GM19240 (cell line): ENCODE measurements around the gene TNRC6C.
"Not testable (repeated sequence)": the region's sequence is repeated elsewhere in the genome, so short reads cannot be mapped to it uniquely, and the experiment has no call there.

ENCODE experiments used
- DNase-seq: peaks from one replicate; pipeline ENCODE4 v3.0.0; 2011; ENCODE audit warnings: low spot score; ENCODE audit not compliant: insufficient read length

The TNRC6C gene

GRCh38 chr17:78082355-78082872, 123.9 kb downstream of the TNRC6C start:
- DNase-seq = not testable (repeated sequence)

GRCh38 chr17:78082988-78083387, 124.5 kb downstream of the TNRC6C start:
- DNase-seq = no peak

GRCh38 chr17:78086740-78087139, 128.2 kb downstream of the TNRC6C start:
- DNase-seq = no peak

- no peak for DNase-seq
Measured at GRCh38 chr17:78088529-78088928, 130.0 kb downstream of the TNRC6C start.

GRCh38 chr17:78089576-78090281, 131.2 kb downstream of the TNRC6C start:
- no peak for DNase-seq

GRCh38 chr17:78092794-78093324, 134.4 kb downstream of the TNRC6C start:
- no peak for DNase-seq

- DNase-seq = no peak
Measured at GRCh38 chr17:78095035-78095434, 136.5 kb downstream of the TNRC6C start.

- DNase-seq = no peak
Measured at GRCh38 chr17:78096093-78096492, 137.6 kb downstream of the TNRC6C start.

- DNase-seq = no peak
Measured at GRCh38 chr17:78101112-78101511, 142.6 kb downstream of the TNRC6C start.

- no peak for DNase-seq
Measured at GRCh38 chr17:78101542-78101941, 143.0 kb downstream of the TNRC6C start.

GRCh38 chr17:78103311-78103710, 144.8 kb downstream of the TNRC6C start:
- DNase-seq = no peak

GRCh38 chr17:78104540-78104941, 146.0 kb downstream of the TNRC6C start:
- DNase-seq = no peak

GRCh38 chr17:78105101-78105500, 146.6 kb downstream of the TNRC6C start:
- DNase-seq = no peak

GRCh38 chr17:78105551-78105950, 147.0 kb downstream of the TNRC6C start:
- no peak for DNase-seq

GRCh38 chr17:78106211-78106610, 147.7 kb downstream of the TNRC6C start:
- no peak for DNase-seq

- DNase-seq = no peak
Measured at GRCh38 chr17:78107457-78107856, 149.0 kb downstream of the TNRC6C start.

- no peak for DNase-seq
Measured at GRCh38 chr17:78107976-78108725, 149.6 kb downstream of the TNRC6C start.

GRCh38 chr17:78108726-78109488, 150.4 kb downstream of the TNRC6C start:
- DNase-seq = no peak

- DNase-seq = no peak
Measured at GRCh38 chr17:78109489-78109761, 150.9 kb downstream of the TNRC6C start.

- no peak for DNase-seq
Measured at GRCh38 chr17:78110363-78111015, 152.0 kb downstream of the TNRC6C start.

GRCh38 chr17:78111016-78111726, 152.7 kb downstream of the TNRC6C start:
- no peak for DNase-seq
